T-helper 2 cell treated with Interferon-gamma antibody and Interleukin-4, amounts not matched to agents 5 μg/mL and 100 μg/mL, for 36 hours (primary cell): ENCODE measurements around the gene XPO6.
"Not testable (repeated sequence)": the region's sequence is repeated elsewhere in the genome, so short reads cannot be mapped to it uniquely, and the experiment has no call there.

Experiments used
- DNase-seq: peaks from one replicate; pipeline ENCODE4 v3.0.0; 2021; ENCODE audit warnings: low spot score
- H3K27ac Mint-ChIP-seq: one replicate; pipeline ENCODE4 v1.8.0; 2021; ENCODE audit warnings: mild to moderate bottlenecking, mixed read lengths
- H3K27me3 Mint-ChIP-seq: one replicate; pipeline ENCODE4 v1.8.0; 2021; ENCODE audit warnings: low read depth, mixed read lengths
- H3K36me3 Mint-ChIP-seq: one replicate; pipeline ENCODE4 v1.8.0; 2021; ENCODE audit warnings: low read depth, mixed read lengths
- H3K4me1 Mint-ChIP-seq: one replicate; pipeline ENCODE4 v1.8.0; 2021; ENCODE audit warnings: low read depth, mixed read lengths
- H3K4me3 Mint-ChIP-seq: one replicate; pipeline ENCODE4 v1.8.0; 2022; ENCODE audit warnings: mild to moderate bottlenecking, moderate library complexity, mixed read lengths
- H3K9me3 Mint-ChIP-seq: one replicate; pipeline ENCODE4 v1.8.0; 2021; ENCODE audit warnings: mixed read lengths

XPO6 gene

GRCh38 chr16:28219777-28220176 lies 8.0 kb upstream of the XPO6 start:
- H3K4me1 Mint-ChIP-seq, H3K27ac Mint-ChIP-seq, H3K4me3 Mint-ChIP-seq, H3K9me3 Mint-ChIP-seq, H3K27me3 Mint-ChIP-seq, H3K36me3 Mint-ChIP-seq, DNase-seq: not testable (repeated sequence)

GRCh38 chr16:28219282-28219681 lies 7.5 kb upstream of the XPO6 start:
- Mint-ChIP-seq H3K36me3 (no peaks in the 10 kb centered on the region), H3K9me3 (no peaks in the 10 kb centered on the region), H3K4me1 (peaks cover 2% of the 10 kb centered on the region), H3K4me3 (no peak overlapping the region), H3K27ac (no peak overlapping the region), H3K27me3 (peaks cover 3% of the 10 kb centered on the region)
- DNase-seq = no peak

- no peaks in the 10 kb centered on the region for H3K27me3 Mint-ChIP-seq
Observed at GRCh38 chr16:28218109-28218508, 6.3 kb upstream of the XPO6 start.

GRCh38 chr16:28217326-28217725 lies 5.6 kb upstream of the XPO6 start:
- no peak overlapping the region for H3K4me3 Mint-ChIP-seq
- no peaks in the 10 kb centered on the region for H3K9me3 Mint-ChIP-seq
- no peak overlapping the region for H3K27ac Mint-ChIP-seq
- H3K27me3 Mint-ChIP-seq = no peaks in the 10 kb centered on the region
- peaks cover 4% of the 10 kb centered on the region for H3K4me1 Mint-ChIP-seq
- H3K36me3 Mint-ChIP-seq = no peaks in the 10 kb centered on the region
- no peak for DNase-seq

More at GRCh38 chr16:28218109-28218508, 6.3 kb upstream of the XPO6 start:
- Mint-ChIP-seq H3K9me3 (no peaks in the 10 kb centered on the region), H3K36me3 (no peaks in the 10 kb centered on the region), H3K4me1 (peaks cover 4% of the 10 kb centered on the region), H3K27ac (no peak overlapping the region), H3K4me3 (no peak overlapping the region)
- DNase-seq = peak; percentile 40

- no peak for DNase-seq
- peaks cover 4% of the 10 kb centered on the region for H3K9me3 Mint-ChIP-seq
- peaks cover 19% of the 10 kb centered on the region for H3K36me3 Mint-ChIP-seq
- no peak overlapping the region for H3K27ac Mint-ChIP-seq
- H3K27me3 Mint-ChIP-seq = no peaks in the 10 kb centered on the region
- no peak overlapping the region for H3K4me3 Mint-ChIP-seq
- H3K4me1 Mint-ChIP-seq = peaks cover 14% of the 10 kb centered on the region
Observed at GRCh38 chr16:28213396-28213795, 1.6 kb upstream of the XPO6 start.

- no peak for DNase-seq
- H3K9me3 Mint-ChIP-seq = peaks cover 4% of the 10 kb centered on the region
- peak overlapping the region; percentile 83 for H3K4me3 Mint-ChIP-seq
- no peaks in the 10 kb centered on the region for H3K27me3 Mint-ChIP-seq
- peak overlapping the region; percentile 93 for H3K27ac Mint-ChIP-seq
- H3K4me1 Mint-ChIP-seq = peaks cover 17% of the 10 kb centered on the region
- H3K36me3 Mint-ChIP-seq = peaks cover 26% of the 10 kb centered on the region
Observed at GRCh38 chr16:28212532-28212873, 738 bp upstream of the XPO6 start.

- peaks cover 21% of the 10 kb centered on the region for H3K4me1 Mint-ChIP-seq
- no peaks in the 10 kb centered on the region for H3K27me3 Mint-ChIP-seq
- H3K27ac Mint-ChIP-seq = peak overlapping the region; percentile 61
- H3K9me3 Mint-ChIP-seq = peaks cover 4% of the 10 kb centered on the region
- DNase-seq = peak; percentile 65
- peaks cover 37% of the 10 kb centered on the region for H3K36me3 Mint-ChIP-seq
- peak overlapping the region; percentile 85 for H3K4me3 Mint-ChIP-seq
Observed at GRCh38 chr16:28210979-28211588, 681 bp downstream of the XPO6 start.

GRCh38 chr16:28210264-28210663 lies 1.5 kb downstream of the XPO6 start:
- DNase-seq = no peak
- H3K27ac Mint-ChIP-seq = peak overlapping the region; percentile 61
- no peaks in the 10 kb centered on the region for H3K27me3 Mint-ChIP-seq
- H3K4me3 Mint-ChIP-seq = peak overlapping the region; percentile 85
- H3K36me3 Mint-ChIP-seq = peaks cover 39% of the 10 kb centered on the region
- H3K9me3 Mint-ChIP-seq = peaks cover 4% of the 10 kb centered on the region
- H3K4me1 Mint-ChIP-seq = peaks cover 21% of the 10 kb centered on the region

- H3K27ac Mint-ChIP-seq = peak overlapping the region; percentile 64
- DNase-seq = no peak
- H3K4me1 Mint-ChIP-seq = peaks cover 21% of the 10 kb centered on the region
- H3K4me3 Mint-ChIP-seq = peak overlapping the region; percentile 85
- peaks cover 39% of the 10 kb centered on the region for H3K36me3 Mint-ChIP-seq
- peaks cover 4% of the 10 kb centered on the region for H3K9me3 Mint-ChIP-seq
- no peaks in the 10 kb centered on the region for H3K27me3 Mint-ChIP-seq
Observed at GRCh38 chr16:28208824-28209223, 2.9 kb downstream of the XPO6 start.

GRCh38 chr16:28208131-28208530 lies 3.6 kb downstream of the XPO6 start:
- no peak overlapping the region for H3K27ac Mint-ChIP-seq
- DNase-seq = no peak
- no peaks in the 10 kb centered on the region for H3K27me3 Mint-ChIP-seq
- H3K36me3 Mint-ChIP-seq = peaks cover 39% of the 10 kb centered on the region
- H3K4me3 Mint-ChIP-seq = peak overlapping the region; percentile 85
- H3K9me3 Mint-ChIP-seq = peaks cover 4% of the 10 kb centered on the region
- H3K4me1 Mint-ChIP-seq = peaks cover 20% of the 10 kb centered on the region

- peaks cover 44% of the 10 kb centered on the region for H3K36me3 Mint-ChIP-seq
- peak overlapping the region; percentile 20 for H3K27ac Mint-ChIP-seq
- no peak for DNase-seq
- peaks cover 24% of the 10 kb centered on the region for H3K4me1 Mint-ChIP-seq
- H3K4me3 Mint-ChIP-seq = peak overlapping the region; percentile 30
- H3K27me3 Mint-ChIP-seq = no peaks in the 10 kb centered on the region
- H3K9me3 Mint-ChIP-seq = peaks cover 4% of the 10 kb centered on the region
Observed at GRCh38 chr16:28207399-28207798, 4.4 kb downstream of the XPO6 start.

- H3K27me3 Mint-ChIP-seq = no peaks in the 10 kb centered on the region
Observed at GRCh38 chr16:28205974-28206373, 5.8 kb downstream of the XPO6 start.

GRCh38 chr16:28205117-28205899 lies 6.5 kb downstream of the XPO6 start:
- Mint-ChIP-seq H3K27ac (no peak overlapping the region), H3K9me3 (no peaks in the 10 kb centered on the region), H3K4me3 (no peak overlapping the region), H3K4me1 (peaks cover 35% of the 10 kb centered on the region), H3K36me3 (peaks cover 52% of the 10 kb centered on the region), H3K27me3 (no peaks in the 10 kb centered on the region)
- DNase-seq = no peak

More at GRCh38 chr16:28205974-28206373, 5.8 kb downstream of the XPO6 start:
- Mint-ChIP-seq H3K9me3 (no peaks in the 10 kb centered on the region), H3K27ac (no peak overlapping the region), H3K36me3 (peaks cover 51% of the 10 kb centered on the region), H3K4me3 (no peak overlapping the region), H3K4me1 (peaks cover 29% of the 10 kb centered on the region)
- no peak for DNase-seq

GRCh38 chr16:28204622-28205021 lies 7.1 kb downstream of the XPO6 start:
- H3K36me3 Mint-ChIP-seq = peaks cover 53% of the 10 kb centered on the region
- H3K4me1 Mint-ChIP-seq = peaks cover 39% of the 10 kb centered on the region
- no peak overlapping the region for H3K4me3 Mint-ChIP-seq
- no peaks in the 10 kb centered on the region for H3K27me3 Mint-ChIP-seq
- H3K27ac Mint-ChIP-seq = no peak overlapping the region
- DNase-seq = no peak
- no peaks in the 10 kb centered on the region for H3K9me3 Mint-ChIP-seq
